Measurements from ENCODE around the gene BHLHA9.

GRCh38 chr17:1223662-1224061, 46.6 kb upstream of the BHLHA9 start:
- TF ChIP-seq CTCF (IDR thresholded peaks at IDR 0.05) (no peak), POLR2A (IDR thresholded peaks at IDR 0.05; ENCODE audit: low read length) (no peak), ZSCAN20 (CRISPR knock-in tag; IDR thresholded peaks at IDR 0.05) (no peak), EP300 (IDR thresholded peaks at IDR 0.05) (no peak), SREBF2 (IDR thresholded peaks at IDR 0.05) (no peak), POLR2AphosphoS2 (conservative IDR thresholded peaks at IDR 0.05; ENCODE audit: low read length) (no peak), MAFK (IDR thresholded peaks at IDR 0.05; ENCODE audit: partially characterized antibody) (no peak), ZFP36 (IDR thresholded peaks at IDR 0.05; ENCODE audit: borderline replicate concordance, partially characterized antibody) (no peak), ATOH8 (CRISPR knock-in tag; IDR thresholded peaks at IDR 0.05; ENCODE audit: low read depth) (no peak), RFX5 (IDR thresholded peaks at IDR 0.05) (no peak), PHF8 (IDR thresholded peaks at IDR 0.05; ENCODE audit: borderline replicate concordance, low read depth) (no peak)
